Glomerular endothelial cell (primary cell): ENCODE measurements around the gene NOXO1. TPM values are rescaled to one million over a fixed set of nuclear protein-coding genes. Genes with fewer than 3 reads are reported as not detected.

ENCODE experiments used
- DNase-seq: peaks from one replicate; pipeline ENCODE4 v3.0.0-alpha.2; 2011; ENCODE audit warnings: low read depth, low spot score; ENCODE audit errors: extremely low read depth
- total RNA-seq: library from RNA; depleted of rRNA; stranded (reverse); fragments of >200 nt; gene quantifications from 2 replicates; pipeline ENCODE4 v1.2.3, GENCODE V29; 2015

The NOXO1 gene
- total RNA-seq, 1 donor from 2014 or later = 0.58 TPM

DNA sequence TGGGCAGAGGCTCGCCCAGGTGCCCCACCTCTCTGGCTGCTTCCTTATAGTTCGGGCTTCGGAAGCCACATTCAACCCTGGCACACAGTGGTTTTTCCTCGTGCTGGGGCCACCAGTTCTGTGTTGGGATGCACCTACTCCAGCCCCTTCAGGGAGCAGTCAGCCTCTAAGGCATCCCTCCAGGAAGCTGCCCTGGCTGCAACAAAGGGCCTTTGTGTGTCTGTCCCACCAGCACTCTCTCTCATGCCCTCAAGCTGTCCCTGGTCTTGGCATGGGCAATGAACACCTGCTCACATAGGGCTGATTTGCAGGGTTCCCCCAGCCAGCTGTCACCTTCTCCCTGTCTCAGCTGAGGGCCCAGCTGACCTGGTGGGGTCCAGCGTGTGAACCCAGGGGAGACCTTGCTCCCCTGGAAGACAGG, 754 bp upstream of the NOXO1 start:
- DNase-seq = no peak

DNA sequence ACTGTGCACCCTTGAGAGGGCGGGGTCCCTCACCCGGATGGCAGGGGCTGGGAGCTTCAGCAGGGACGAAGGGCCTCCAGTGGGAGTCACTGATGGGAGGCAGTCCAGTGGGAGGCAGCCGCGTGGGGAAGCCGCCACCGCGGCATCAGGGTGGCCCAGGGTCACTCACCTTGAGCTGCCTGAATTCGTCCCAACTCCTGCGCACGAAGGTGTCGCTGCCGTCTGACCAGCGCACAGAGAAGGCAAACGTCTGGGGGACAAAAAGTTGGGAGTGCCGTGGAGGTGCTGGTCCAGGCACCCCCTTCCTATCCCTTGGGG, 540 bp downstream of the NOXO1 start:
- DNase-seq = no peak

DNA sequence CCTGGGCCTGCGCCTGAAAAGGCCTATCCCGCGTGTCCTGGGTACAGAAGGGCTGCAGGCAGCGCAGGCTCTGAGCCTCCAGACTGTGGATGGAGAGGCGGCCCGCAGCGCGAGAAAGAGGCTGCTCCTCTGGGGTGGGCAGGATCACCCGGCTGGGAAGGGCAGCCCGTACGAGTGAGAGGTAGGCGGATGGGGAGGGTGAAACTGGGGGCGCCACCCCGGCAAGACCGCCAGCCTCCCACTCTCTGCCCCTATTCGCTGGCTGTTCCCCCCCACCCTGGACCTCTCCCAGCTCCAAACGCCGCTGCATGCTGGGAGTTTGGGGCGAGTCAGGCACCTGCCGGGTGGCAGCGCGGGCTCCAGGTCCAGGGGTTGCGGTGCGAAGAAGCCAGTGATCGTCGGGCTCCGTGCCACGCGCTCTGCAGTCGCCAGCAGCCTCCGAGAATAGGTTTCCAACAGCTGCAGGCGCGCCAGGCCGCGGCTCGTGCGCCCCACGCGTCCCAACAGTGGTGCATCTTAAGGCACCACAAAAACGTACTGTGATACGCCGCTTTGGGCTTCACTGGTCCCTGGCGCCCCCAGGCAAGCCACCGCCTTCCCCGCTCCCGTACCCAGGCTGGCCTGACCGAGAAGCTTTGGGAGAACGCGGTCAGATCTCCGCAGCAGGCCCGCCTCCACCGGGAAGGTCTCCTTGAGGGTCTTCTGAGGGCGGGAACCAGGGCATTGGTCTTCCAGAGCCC, 1.1 kb downstream of the NOXO1 start:
- DNase-seq = no peak

DNA sequence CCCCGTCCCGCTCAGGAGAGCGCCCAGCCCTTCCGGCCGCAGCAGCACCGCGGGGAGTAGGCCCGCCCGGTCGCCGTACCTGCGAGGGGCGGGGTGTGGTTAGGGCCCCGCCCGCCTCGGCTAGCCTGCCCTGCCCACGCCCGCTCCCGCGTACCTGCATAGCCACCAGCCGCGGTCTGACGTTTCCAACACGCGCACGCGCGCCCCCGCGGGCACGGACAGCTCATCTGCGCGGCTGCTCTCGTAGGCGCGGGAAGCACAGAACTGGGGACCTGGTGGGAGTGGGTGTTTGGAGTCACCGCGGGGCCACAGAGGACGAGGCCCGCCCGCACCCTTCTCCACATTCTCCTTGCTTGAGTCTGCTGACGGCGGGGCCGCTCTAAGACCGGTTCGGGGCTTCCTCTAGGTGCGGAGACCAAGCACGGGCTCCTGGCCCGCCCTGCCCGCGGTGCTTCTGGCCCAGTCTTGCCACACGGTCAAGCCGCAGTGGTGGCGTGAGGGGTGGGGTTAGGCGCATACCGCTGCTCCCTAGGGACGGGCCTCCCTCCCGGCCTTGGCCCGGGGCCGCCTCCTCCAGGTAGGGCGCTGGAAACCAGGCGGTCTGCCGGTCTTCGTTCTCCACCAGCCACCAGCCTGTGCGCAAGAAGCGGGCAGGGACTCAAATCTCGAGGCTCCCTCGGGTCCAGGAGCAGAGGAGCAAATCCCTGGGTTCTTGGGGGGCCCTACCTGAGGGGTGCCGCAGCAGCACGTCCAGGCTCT, 1.8 kb downstream of the NOXO1 start:
- DNase-seq = no peak

DNA sequence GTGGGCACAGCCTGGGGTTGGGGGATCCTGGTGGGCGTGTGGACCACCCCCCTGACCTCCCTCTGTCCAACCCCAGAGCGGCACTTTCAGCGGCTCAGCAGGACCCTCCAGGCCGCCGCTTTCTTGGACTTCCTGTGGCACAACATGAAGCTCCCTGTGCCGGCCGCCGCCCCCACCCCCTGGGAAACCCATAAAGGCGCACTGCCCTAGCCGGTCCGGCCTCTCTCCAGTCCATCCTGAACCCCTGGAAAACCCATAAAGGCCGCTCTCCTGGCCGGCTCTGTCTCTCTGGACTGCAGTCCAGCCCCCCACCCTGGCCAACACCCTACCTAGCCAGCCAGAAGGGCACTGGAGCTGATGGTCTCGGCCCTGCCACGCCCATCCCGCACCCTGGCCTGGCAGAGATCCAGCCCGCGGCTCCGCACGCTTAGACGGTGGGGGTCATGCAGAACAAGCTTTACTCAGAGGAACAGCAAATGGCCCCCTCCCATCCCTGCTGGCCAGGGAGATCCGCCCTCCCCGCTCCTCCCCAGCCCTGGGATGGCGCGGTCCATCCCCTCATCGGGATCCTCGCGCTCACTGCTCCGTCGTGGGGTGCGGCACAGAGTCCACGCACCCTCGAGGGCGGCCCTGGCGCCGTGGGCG, 2.7 kb downstream of the NOXO1 start:
- DNase-seq = no peak

DNA sequence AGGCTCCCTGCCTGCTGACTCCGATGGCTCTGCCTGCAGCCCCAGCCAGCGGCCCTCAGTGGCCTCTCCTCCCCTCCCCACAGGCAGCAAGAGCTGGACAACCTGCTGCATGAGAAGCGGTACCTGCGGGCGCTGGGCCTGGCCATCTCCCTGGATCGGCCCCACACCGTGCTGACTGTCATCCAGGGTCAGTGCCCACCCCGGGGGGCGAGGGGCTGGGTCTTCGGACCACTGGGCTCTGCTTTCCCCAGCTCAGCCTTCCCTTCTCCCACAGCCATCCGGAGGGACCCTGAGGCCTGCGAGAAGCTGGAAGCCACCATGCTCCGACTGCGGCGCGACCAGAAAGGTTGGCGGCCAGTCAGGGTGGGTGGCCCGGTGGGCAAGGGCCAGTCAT, 3.4 kb downstream of the NOXO1 start:
- no peak for DNase-seq

DNA sequence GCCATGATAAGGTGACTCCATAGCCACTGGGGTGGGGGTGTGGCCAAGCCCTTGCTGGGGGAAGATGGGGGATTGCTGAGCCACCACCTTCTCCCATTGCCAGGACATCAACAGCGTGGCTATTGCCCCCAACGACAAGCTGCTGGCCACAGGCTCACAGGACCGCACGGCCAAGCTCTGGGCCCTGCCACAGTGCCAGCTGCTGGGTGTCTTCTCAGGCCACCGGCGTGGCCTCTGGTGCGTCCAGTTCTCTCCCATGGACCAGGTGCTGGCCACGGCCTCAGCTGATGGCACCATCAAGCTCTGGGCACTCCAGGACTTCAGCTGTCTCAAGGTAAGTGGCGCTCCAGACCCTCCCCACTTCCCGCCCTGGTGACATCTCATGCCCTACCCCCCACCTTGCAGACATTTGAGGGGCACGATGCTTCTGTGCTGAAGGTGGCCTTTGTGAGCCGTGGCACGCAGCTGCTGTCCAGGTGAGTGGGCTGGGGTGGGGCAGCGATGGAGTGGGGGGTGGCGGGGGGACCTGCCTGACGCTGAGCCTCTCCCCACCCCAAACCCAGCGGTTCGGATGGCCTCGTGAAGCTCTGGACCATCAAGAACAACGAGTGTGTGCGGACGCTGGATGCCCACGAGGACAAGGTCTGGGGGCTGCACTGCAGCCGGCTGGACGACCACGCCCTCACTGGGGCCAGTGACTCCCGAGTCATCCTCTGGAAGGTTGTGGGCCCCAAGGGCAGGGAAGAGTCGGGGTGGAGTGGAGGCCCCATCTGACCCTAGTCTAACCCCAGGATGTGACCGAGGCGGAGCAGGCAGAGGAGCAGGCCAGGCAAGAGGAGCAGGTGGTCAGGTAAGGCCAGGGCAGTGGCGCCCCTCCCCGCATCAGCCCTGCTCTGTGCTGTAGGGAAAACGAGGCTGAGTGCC, 4.1 kb downstream of the NOXO1 start:
- no peak for DNase-seq

DNA sequence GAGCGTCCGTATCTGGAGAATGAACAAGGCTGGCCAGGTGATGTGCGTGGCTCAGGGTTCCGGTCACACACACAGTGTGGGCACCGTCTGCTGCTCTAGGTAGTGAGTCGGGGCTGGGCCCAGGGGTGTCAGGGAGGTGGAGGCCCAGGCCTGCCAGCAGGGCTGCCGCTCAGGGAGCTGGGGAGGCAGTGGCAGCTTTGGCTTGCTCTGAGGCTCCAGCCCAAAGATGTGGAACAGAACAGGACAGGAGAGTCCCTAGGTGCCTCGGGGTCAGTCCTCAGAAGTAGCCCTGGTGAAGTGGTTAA, 5.1 kb downstream of the NOXO1 start:
- no peak for DNase-seq

DNA sequence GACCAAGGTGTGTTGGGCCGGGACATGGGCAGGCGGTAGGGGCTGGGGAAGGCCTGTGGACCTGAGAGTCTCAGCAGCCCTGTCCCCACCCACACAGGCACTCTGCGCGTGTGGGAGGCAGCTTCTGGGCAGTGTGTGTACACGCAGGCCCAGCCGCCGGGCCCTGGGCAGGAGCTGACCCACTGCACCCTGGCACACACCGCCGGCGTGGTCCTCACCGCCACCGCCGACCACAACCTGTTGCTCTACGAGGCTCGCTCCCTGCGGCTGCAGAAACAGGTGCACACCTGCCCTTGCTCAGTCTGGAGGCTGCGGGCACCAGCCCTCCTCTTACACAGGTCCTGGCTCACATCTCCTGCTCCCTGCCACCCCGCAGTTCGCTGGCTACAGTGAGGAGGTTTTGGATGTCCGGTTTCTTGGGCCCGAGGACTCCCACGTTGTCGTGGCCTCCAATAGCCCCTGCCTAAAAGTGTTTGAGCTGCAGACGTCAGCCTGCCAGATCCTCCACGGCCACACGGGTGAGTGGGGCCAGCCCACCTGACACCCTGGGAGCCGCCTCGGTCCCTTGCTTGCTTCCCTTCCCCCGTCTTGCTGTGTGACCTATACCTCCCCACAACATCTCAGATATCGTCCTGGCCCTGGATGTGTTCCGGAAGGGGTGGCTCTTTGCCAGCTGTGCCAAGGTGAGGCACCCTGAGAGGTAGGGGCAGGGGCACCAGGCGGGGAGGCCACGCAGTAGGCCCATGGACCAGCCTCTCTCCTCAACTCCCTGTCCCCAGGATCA, 5.6 kb downstream of the NOXO1 start:
- DNase-seq = no peak

DNA sequence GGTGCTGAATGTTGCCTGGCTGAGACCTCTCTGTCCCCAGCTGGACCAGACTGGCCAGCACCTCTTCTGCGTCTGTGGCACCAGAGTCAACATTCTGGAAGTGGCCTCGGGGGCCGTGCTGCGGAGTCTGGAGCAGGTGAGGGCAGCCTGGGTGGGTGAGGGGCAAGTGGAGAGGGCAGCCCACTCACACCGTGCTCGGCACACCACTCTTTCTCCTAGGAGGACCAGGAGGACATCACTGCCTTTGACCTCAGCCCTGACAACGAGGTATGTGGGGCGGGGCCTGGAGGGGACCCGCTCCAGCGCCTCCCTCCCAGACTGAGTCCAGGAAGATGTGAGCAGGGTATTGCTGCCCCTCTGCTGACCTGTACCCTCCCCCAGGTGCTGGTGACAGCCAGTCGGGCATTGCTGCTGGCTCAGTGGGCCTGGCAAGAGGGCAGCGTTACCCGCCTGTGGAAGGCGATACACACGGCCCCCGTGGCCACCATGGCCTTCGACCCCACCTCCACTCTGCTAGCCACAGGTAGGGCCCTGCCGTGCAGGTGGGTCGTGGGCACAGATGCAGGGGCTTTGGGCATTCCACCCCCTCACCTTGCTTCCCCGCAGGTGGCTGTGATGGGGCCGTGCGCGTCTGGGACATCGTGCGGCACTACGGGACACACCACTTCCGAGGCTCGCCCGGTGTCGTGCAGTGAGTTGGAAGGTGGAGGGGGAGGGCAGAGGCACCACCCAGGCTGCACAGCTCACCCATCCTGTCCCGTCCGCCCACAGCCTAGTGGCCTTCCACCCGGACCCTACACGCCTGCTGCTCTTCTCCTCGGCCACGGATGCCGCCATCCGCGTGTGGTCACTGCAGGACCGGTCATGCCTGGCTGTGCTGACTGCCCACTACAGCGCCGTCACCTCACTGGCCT, 6.9 kb downstream of the NOXO1 start:
- no peak for DNase-seq

DNA sequence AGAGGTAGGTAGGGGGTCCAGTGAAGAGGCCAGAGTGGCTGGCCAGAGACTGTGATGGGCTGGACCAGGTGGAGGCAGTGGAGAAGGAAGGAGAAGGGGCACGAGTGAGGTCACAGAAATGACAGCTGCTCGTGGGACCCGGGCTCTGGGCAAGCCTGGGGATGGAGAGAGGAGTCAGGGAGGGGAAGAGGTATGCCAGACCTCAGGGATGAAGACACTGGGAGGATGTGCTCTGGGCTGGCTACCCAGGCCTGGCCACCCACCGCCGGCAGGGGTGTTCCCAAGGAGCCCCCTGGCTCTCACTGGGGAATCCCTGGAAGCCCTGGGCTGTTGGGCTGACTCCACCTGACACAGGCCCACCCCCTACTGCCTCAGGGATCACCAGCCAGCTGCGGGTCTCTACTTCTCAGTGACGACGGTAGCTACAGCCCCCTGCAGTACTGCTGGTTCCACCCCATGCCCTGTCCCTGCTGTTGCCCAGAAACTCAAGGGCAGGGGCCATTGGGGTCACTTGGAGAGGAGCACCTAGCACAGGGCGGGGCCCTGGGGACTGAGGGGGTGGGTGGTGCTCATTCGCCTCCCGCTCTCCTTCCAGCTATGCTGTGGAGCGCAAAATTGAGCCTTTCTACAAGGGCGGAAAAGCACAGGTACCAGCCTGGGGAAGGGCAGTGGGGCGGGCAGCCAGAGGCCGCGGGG, 7.7 kb downstream of the NOXO1 start:
- DNase-seq = no peak

DNA sequence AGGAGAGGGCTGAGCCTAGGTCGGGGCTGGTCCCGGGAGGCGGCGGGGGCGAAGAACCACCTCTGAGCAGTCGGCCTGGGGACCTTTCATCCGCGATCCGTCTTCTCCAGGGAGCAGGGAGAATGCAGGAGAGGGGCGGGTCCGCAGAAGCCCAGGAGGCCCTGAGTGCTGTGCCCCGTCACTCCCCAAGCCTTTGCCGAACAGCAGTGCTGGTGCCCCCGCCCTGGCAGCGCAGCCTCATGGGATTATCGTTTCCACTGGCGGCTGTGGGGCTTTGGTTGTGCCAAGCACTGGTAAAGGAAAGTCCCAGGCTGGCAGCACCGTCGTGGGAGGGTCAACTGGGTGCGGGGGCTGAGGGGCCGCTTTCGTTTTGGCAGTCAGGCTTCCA, 8.8 kb downstream of the NOXO1 start:
- no peak for DNase-seq

DNA sequence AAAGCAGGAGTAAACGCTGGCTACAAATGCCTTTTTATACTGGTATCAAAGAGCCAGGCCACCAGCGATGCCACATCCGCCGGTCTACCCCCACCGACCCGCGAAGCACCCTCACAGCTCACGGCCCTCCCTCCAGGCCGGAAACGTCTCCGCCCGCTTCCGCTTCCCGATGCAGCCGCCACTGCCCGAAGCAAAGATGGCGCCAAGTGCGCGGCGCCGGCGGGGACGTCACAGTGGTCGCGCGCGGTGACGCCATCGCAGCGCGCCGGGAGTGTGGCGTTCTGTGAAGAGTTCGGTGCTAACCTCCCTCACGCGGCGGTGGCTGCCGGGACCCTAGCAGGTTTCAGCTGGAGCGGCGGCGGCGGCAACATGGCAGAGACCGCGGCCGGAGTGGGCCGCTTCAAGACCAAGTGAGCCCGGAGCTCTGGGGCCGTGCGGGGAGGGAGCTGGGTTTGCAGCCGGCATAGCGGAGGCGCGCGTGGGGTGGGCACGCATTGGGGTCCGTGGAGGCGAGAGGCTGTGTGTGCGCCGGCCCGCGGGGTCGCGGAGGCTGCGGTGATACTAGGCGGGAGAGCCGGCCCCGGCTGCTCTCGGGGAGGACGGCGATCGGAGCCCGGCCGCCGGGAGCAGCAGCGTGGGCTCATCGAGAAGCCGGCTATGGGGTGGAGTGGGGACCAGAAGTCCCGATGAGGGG, 9.3 kb downstream of the NOXO1 start, which contains the start of gene TBL3:
Gene TBL3 (plus strand): TSS at position 258 of the 694 bp plus-strand sequence. CDS start 112 bp downstream, at position 370.
- no peak for DNase-seq

DNA sequence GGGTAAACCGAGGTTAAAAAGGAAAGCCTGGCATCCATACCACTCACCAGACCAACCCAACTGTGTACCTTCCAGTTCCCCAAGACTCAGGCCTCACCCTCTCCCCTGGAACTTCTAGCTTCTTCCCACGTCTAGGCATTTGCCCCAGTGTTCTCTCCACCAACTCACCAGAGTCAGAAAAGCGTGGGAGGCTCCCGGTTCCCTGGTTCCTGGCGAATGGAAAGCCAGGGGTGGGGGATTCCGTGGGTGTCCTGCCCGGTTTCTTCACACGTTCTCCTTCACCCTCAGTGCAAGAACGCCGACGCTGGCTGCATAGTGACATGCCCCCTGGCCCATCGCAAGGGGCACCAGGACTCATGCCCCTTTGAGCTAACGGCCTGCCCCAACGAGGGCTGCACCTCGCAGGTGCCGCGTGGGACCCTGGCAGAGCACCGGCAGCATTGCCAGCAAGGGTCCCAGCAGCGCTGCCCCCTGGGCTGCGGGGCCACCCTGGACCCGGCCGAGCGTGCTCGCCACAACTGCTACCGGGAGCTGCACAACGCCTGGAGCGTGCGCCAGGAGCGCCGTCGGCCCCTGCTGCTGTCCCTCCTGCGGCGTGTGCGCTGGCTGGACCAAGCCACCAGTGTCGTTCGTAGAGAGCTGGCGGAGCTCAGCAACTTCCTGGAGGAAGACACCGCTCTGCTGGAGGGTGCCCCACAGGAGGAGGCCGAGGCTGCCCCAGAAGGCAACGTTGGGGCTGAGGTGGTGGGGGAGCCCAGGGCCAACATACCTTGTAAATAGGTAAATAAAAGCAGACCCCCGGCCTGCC, 12.9 kb downstream of the NOXO1 start:
- DNase-seq = no peak

DNA sequence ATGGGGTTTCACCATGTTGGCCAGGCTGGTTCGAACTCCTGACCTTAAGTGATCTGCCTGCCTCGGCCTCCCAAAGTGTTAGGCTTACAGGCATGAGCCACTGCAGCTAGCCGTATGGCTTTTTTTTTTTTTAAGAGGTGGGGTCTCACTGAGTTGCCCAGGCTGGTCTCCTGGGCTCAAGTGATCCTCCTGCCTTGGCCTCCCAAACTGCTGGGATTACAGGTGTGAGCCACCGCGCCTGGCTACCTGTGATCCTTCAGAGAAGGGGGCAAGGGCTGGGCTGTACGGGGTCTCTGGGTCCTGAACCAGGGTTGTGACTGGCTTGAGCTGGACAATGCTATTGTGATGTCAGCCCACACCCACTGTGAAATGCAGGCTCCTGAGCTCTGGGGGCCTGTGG, 14.8 kb downstream of the NOXO1 start, which contains the start of gene RNF151:
Gene RNF151 (plus strand): TSS at position 397 of the 400 bp plus-strand sequence. CDS start 26 bp downstream, outside the sequence.
- no peak for DNase-seq

DNA sequence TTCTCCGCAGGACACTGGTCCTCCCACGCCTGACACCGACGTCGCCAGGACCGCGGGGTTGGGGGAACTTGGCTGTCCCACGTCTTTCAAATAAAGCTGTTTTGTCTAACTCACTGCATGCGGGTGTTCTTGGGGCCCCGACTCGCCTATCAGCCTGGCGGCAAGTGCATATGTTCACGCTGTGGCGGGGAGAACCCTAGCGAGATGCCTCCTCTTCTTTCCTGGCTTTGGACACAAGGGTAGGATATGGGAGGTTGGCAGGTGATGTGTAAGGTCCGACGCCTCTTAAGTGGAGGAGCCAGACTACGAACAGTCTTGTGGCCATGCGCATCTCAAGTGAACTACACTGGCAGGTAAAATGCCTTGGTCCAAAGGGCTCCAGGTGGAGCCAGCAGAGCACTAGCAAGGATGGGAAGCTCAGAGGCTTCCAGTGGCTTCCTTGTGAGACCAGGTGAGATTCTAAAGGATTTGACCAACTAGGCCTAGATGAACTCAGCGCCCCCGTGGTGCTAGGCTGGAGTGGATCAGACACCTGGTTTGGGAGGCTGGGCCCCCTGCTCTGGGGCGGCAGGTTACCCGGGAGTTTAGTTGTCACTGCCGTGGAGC, 15.8 kb downstream of the NOXO1 start:
- no peak for DNase-seq
